ENCODE data around the gene RPS18. TPM values are rescaled to one million over a fixed set of nuclear protein-coding genes. Genes with fewer than 3 reads are reported as not detected.
A peak's percentile ranks its signal among the peaks of the same experiment; 100 is the strongest.

Gene RPS18
- total RNA-seq, 1 experiment from 2014 or later = 3,216 TPM

DNA sequence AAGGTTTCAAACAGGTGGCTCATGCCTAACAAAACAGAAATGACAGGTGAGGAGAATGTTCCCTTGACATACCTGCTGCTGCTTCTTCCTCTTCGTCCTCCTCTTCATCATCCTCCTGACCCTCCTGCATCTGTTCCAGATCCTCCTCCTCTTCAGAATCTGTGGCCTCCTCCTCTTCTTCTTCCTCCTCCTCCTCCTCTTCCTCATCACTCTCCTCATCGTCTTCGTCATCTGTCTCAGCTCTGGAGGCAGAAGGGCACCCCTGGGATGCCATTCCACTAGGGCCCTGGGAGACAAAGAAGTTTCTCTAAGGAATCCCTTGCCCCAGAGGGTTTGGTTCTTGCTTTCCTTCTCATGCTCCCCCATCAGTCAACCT lies 48.1 kb downstream of the RPS18 start:
- Mint-ChIP-seq H3K36me3 (ENCODE audit: insufficient read depth in 1 of 3, low read depth in 3 of 3) (peaks cover 28 to 47% (median 42%) of the 10 kb centered on the region in 3 experiments), H3K9me3 (peaks cover 0 to 3% of the 10 kb centered on the region in 2 experiments; a peak in 3 of 5 replicates), H3K4me1 (peaks cover 61 to 67% of the 10 kb centered on the region in 2 experiments), H3K4me3 (peak overlapping the region in 1 of 2 experiments; percentile 8; a peak in 1 of 5 replicates), H3K27me3 (ENCODE audit: low read depth) (no peaks in the 10 kb centered on the region; the same call in 1 of the 2 replicates), H3K27ac (peak overlapping the region in 1 of 3 experiments; percentile 64; a peak in 3 of 7 replicates)
- Histone ChIP-seq H3K23ac (ENCODE audit: insufficient read length, low read depth, low read length) (no peak overlapping the region), H3K18ac (ENCODE audit: insufficient read length, low read depth, low read length) (no peak overlapping the region), H4K8ac (replicated peaks; ENCODE audit: insufficient read length, low read depth, low read length) (no peak overlapping the region), H3K9me3 (ENCODE audit: control insufficient read depth, low read depth, low read length) (no peaks in the 10 kb centered on the region), H3T11ph (ENCODE audit: low read length) (no peak overlapping the region), H3K4me1 (ENCODE audit: insufficient read depth, low read length) (peaks cover 9% of the 10 kb centered on the region; the same call in 1 of the 2 replicates), H3K27me3 (ENCODE audit: insufficient read depth, low read length) (no peaks in the 10 kb centered on the region), H2BK20ac (ENCODE audit: low read depth, low read length, poor library complexity, severe bottlenecking) (no peak overlapping the region), H2BK5ac (ENCODE audit: insufficient read length, low read length) (no peak overlapping the region), H3K23me2 (ENCODE audit: insufficient read length, low read depth, low read length, poor library complexity, severe bottlenecking) (peaks cover 20% of the 10 kb centered on the region), H3K27ac (ENCODE audit: insufficient read length, low read depth, low read length) (no peak overlapping the region), H4K20me1 (ENCODE audit: control insufficient read depth, insufficient read depth, insufficient read length) (no peaks in the 10 kb centered on the region), H2BK120ac (ENCODE audit: low read depth, low read length, poor library complexity, severe bottlenecking) (no peak overlapping the region), H2BK15ac (ENCODE audit: low read depth, low read length) (no peak overlapping the region), H3K9ac (ENCODE audit: extremely low read depth, insufficient read length, low read length) (no peak overlapping the region), H3K79me1 (ENCODE audit: insufficient read depth, low read depth, low read length, poor library complexity, severe bottlenecking) (peaks cover 7% of the 10 kb centered on the region), H3K79me2 (ENCODE audit: insufficient read depth, low read length) (peaks cover 8% of the 10 kb centered on the region; the same call in 1 of the 2 replicates), H2AK5ac (ENCODE audit: insufficient read length, low read length) (no peak overlapping the region), H3K56ac (ENCODE audit: insufficient read length, low read depth, low read length) (no peak overlapping the region), H3K4me2 (ENCODE audit: insufficient read depth, insufficient read length, low read length) (no peak overlapping the region), H2AFZ (ENCODE audit: low read length) (no peak overlapping the region), H3K4ac (ENCODE audit: low read depth, low read length) (no peak overlapping the region), H4K5ac (ENCODE audit: insufficient read length, low read depth, low read length) (no peak overlapping the region), H4K91ac (ENCODE audit: insufficient read length, low read depth, low read length) (no peak overlapping the region), H2BK12ac (ENCODE audit: insufficient read length, low read depth, low read length) (no peak overlapping the region), H3K14ac (ENCODE audit: insufficient read depth, low read length) (no peak overlapping the region)
- WGBS (ENCODE audit: extremely low coverage, insufficient read length, low lambda C conversion rate) = no CpG with 5 or more reads among the region's 3 CpGs
- no peak for DNase-seq
- TF ChIP-seq, protein P1, sequence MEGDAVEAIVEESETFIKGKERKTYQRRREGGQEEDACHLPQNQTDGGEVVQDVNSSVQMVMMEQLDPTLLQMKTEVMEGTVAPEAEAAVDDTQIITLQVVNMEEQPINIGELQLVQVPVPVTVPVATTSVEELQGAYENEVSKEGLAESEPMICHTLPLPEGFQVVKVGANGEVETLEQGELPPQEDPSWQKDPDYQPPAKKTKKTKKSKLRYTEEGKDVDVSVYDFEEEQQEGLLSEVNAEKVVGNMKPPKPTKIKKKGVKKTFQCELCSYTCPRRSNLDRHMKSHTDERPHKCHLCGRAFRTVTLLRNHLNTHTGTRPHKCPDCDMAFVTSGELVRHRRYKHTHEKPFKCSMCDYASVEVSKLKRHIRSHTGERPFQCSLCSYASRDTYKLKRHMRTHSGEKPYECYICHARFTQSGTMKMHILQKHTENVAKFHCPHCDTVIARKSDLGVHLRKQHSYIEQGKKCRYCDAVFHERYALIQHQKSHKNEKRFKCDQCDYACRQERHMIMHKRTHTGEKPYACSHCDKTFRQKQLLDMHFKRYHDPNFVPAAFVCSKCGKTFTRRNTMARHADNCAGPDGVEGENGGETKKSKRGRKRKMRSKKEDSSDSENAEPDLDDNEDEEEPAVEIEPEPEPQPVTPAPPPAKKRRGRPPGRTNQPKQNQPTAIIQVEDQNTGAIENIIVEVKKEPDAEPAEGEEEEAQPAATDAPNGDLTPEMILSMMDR (conservative IDR thresholded peaks at IDR 0.05) = no peak

Data from H9 (cell line).